ENCODE data around the gene ABHD3.

ABHD3 gene

GRCh38 chr18:21602299-21602587 is 102.3 kb downstream of the ABHD3 start:
- TF ChIP-seq, protein P1, sequence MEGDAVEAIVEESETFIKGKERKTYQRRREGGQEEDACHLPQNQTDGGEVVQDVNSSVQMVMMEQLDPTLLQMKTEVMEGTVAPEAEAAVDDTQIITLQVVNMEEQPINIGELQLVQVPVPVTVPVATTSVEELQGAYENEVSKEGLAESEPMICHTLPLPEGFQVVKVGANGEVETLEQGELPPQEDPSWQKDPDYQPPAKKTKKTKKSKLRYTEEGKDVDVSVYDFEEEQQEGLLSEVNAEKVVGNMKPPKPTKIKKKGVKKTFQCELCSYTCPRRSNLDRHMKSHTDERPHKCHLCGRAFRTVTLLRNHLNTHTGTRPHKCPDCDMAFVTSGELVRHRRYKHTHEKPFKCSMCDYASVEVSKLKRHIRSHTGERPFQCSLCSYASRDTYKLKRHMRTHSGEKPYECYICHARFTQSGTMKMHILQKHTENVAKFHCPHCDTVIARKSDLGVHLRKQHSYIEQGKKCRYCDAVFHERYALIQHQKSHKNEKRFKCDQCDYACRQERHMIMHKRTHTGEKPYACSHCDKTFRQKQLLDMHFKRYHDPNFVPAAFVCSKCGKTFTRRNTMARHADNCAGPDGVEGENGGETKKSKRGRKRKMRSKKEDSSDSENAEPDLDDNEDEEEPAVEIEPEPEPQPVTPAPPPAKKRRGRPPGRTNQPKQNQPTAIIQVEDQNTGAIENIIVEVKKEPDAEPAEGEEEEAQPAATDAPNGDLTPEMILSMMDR (IDR thresholded peaks at IDR 0.05; ENCODE audit: insufficient read depth, low read length, poor library complexity, severe bottlenecking), result no peak
- DNase-seq (ENCODE audit: extremely low read depth, insufficient read length), result no peak
- no peak overlapping the region for H3K4me3 ChIP-seq (replicated peaks; ENCODE audit: low read depth, low read length)
- no peaks in the 10 kb centered on the region for H3K27me3 ChIP-seq (replicated peaks; ENCODE audit: control insufficient read depth, insufficient read depth, low read length)
- H3K36me3 ChIP-seq (ENCODE audit: control insufficient read depth, insufficient read depth, low read length), result no peaks in the 10 kb centered on the region
